ENCODE measurements around the gene SPANXN2. TPM values are rescaled to one million over a fixed set of nuclear protein-coding genes. Genes with fewer than 3 reads are reported as not detected.
"Not testable (repeated sequence)": the region's sequence is repeated elsewhere in the genome, so short reads cannot be mapped to it uniquely, and the experiment has no call there.

SPANXN2 gene
- polyA plus RNA-seq (ENCODE audit: insufficient read length in 4 of 4) = not detected

- not testable (repeated sequence) for DNase-seq (ENCODE audit: low read depth in 4 of 4, low spot score in 2 of 4)
Observed at GRCh38 chrX:143720652-143721051, at the start of gene SPANXN2. Gene SPANXN2, minus strand, starts transcription at chrX:143720752. Its CDS starts 84 bp downstream, at chrX:143720668.

DNA sequence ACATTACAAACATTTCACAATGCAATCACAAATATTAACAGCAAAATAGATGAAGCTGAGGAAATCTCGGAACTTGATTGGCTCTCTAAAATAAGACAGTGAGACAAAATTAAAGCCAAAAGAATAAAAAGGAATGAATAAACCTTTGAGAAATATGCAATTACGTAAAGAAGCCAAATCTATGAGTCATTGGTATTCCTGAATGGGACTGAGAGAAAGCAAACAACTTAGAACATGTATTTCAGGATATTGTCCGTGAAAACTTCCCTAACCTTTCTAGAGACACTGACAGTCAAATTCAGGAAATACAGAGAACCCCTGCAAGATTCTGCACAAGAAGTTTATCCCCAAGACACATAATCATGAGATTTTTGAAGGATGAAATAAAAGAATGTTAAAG lies 48.4 kb upstream of the SPANXN2 start:
- no peak for DNase-seq (ENCODE audit: low read depth in 4 of 4, low spot score in 2 of 4)

GRCh38 chrX:143767789-143768188 lies 47.2 kb upstream of the SPANXN2 start:
- DNase-seq (ENCODE audit: low read depth in 4 of 4, low spot score in 2 of 4) = not testable (repeated sequence)

GRCh38 chrX:143757887-143758286 lies 37.3 kb upstream of the SPANXN2 start:
- DNase-seq (ENCODE audit: low read depth in 4 of 4, low spot score in 2 of 4) = no peak

- DNase-seq (ENCODE audit: low read depth in 4 of 4, low spot score in 2 of 4) = no peak
Observed at GRCh38 chrX:143757375-143757774, 36.8 kb upstream of the SPANXN2 start.

DNA sequence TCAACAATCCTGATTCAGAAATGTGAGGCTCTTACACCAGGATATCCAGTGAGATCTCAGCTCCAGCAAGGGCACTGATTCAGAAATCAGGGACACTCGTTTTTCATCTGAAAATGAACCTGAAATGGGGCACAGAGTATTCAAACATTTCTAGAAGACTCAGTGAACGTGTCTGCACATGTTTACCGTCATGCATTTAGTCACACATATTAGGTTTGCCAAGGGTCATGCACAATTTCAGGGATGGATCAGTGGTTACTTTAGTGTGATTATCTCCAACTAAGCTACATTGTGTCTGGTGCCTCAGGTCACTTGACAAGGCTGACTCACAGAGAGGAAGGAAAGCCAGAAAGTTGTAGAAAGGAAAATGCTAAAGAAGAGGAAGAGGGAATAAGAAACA lies 33.6 kb upstream of the SPANXN2 start:
- no peak for DNase-seq (ENCODE audit: low read depth in 4 of 4, low spot score in 2 of 4)

GRCh38 chrX:143733866-143734265 lies 13.3 kb upstream of the SPANXN2 start:
- no peak for DNase-seq (ENCODE audit: low read depth in 4 of 4, low spot score in 2 of 4)

DNA sequence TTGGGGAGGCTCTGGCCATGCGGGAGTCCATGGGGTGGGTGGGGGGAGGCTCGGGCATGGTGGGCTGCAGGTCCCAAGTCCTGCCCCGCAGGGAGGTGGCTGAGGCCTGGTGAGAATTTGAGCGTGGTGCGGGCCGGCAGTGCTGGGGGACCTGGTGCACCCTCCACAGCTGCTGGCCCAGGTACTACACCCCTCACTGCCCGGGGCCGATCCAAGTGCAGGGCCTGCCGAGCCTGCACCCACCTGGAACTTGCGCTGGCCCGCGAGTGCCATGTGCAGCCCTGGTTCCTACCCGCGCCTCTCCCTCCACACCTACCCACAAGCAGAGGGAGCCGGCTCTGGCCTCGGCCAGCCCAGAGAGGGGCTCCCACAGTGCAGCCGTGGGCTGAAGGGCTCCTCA lies 5.7 kb upstream of the SPANXN2 start:
- DNase-seq (ENCODE audit: low read depth in 4 of 4, low spot score in 2 of 4) = no peak

GRCh38 chrX:143701460-143701859 lies 19.1 kb downstream of the SPANXN2 start:
- no peak for DNase-seq (ENCODE audit: low read depth in 4 of 4, low spot score in 2 of 4)

GRCh38 chrX:143694885-143695284 lies 25.7 kb downstream of the SPANXN2 start:
- DNase-seq (ENCODE audit: low read depth in 4 of 4, low spot score in 2 of 4) = no peak

GRCh38 chrX:143683486-143683885 lies 37.1 kb downstream of the SPANXN2 start:
- no peak for DNase-seq (ENCODE audit: low read depth in 4 of 4, low spot score in 2 of 4)

DNA sequence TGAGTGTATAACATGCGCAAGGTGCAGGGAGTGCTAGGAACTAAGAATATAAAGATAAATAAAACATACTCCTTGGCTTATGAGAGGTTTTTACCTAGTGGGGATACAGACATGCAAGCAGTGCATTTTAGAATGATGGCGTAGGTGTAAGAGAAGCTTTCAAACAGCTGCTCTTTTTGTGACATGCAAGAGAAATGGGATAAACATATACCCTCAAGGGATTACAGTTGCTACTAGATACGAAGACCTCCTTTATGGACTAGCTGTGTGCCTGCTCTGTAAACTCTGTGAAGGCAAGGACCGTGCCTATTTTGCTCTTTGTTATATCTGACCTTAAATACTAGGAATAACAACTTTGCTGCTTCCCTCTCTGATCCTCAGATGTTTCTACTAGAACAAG lies 45.6 kb downstream of the SPANXN2 start:
- DNase-seq (ENCODE audit: low read depth in 4 of 4, low spot score in 2 of 4) = no peak

DNA sequence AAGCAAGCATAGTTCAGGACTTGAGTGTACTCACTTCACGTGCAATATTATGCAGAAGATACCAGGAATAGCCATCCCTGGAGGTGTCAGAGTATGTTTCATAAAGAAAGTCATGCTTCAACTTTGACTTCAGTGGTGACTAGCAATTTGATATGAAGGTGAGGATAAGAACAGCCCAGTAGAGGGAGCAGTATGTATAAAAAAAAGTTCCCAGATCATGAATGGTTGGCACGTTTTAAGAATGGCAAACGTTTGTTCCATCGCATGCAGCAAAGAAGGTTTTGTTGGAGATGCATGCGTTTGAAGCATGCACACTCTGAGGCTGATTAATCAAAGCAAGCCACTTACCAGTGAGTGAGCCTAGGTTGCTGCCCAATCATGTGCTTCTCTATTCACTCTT lies 51.2 kb downstream of the SPANXN2 start:
- DNase-seq (ENCODE audit: low read depth in 4 of 4, low spot score in 2 of 4) = no peak

GRCh38 chrX:143664302-143664701 lies 56.2 kb downstream of the SPANXN2 start:
- DNase-seq (ENCODE audit: low read depth in 4 of 4, low spot score in 2 of 4) = no peak

DNA sequence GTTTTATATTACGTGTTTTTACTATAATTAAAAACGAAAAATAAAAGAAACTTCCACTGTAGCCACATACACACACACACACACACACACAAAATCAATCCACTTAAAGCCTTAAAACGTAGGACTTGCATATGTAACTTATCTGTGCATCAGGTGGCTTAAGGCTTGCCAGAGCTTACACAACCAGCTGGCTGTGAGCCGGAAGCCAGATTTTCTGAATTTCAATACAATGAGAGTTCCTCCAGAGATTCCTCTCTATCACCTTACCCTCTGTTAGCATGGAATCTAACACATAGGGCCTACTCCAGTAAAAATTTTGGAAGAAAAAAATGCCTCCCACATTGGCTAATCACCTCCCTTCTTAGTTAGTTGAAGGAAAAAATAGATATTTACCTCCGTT lies 56.8 kb downstream of the SPANXN2 start:
- DNase-seq (ENCODE audit: low read depth in 4 of 4, low spot score in 2 of 4) = no peak

Other genes starting within 250 kb of the SPANXN2 start
- not detected for gene SPANXN3, start 203.3 kb downstream of the SPANXN2 start, polyA plus RNA-seq (ENCODE audit: insufficient read length in 4 of 4)
- gene SLITRK4, start 84.7 kb downstream of the SPANXN2 start, polyA plus RNA-seq (ENCODE audit: insufficient read length in 4 of 4) = 10 to 100 TPM; 11.8 to 19.4 (median 15.3) TPM
- under 1 TPM; 0.25 to 0.30 (median 0.28) TPM for gene UBE2NL, start 163.3 kb upstream of the SPANXN2 start, polyA plus RNA-seq (ENCODE audit: insufficient read length in 4 of 4)

Data from left renal cortex interstitium (tissue), 4 donors.